GM12875 (cell line): ENCODE results near the gene NCCRP1.
A peak's percentile ranks its signal among the peaks of the same experiment; 100 is the strongest.
"Not testable (repeated sequence)": the region's sequence is repeated elsewhere in the genome, so short reads cannot be mapped to it uniquely, and the experiment has no call there.

Experiments used
- H3K4me3 ChIP-seq: one replicate; pipeline ENCODE4 v1.5.1; 2011; ENCODE audit warnings: low read depth, low read length, control low read depth
- CTCF ChIP-seq: IDR thresholded peaks from 2 replicates; pipeline ENCODE4 v1.5.1; 2011; ENCODE audit warnings: low read depth, mild to moderate bottlenecking, control low read depth, inconsistent platforms, low read length, moderate library complexity, borderline replicate concordance; ENCODE audit not compliant: insufficient read depth

The NCCRP1 gene

GRCh38 chr19:39206122-39206521, 9.4 kb downstream of the NCCRP1 start:
- H3K4me3 ChIP-seq: no peak overlapping the region
- no peak for TF ChIP-seq CTCF

GRCh38 chr19:39207293-39207836, 10.6 kb downstream of the NCCRP1 start:
- no peak for TF ChIP-seq CTCF
- H3K4me3 ChIP-seq: no peak overlapping the region

DNA sequence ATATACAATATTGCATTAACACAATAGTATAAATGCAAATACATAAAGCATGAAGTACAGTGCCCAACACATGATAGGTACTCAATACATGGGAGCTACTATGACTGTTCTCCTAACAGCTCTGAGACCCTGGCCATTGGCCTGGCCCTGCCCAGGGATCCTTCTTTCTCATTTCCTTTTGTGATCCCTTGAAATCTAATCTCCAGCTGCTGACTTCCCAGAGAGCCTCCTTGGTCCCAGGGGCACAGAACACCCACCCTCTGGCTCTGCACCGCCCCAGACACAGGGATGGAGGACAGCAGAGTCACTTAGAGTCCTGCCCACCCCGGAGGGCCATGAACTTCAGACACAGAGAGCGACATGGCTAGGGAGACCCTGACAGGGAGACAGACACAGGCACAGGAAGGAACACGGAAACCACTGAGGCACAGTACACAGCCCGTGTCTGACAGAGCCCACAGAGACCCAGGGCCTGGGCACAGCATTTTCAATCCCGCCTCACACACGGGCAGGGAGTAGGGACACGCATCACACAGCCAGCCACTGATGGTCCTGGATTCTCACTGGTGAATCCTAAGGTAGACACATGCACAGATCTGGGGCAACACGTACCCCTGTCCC, 11.5 kb downstream of the NCCRP1 start:
- no peak overlapping the region for H3K4me3 ChIP-seq
- TF ChIP-seq CTCF: no peak

GRCh38 chr19:39209196-39209595, 12.4 kb downstream of the NCCRP1 start:
- TF ChIP-seq CTCF: no peak
- H3K4me3 ChIP-seq: no peak overlapping the region

- no peak overlapping the region for H3K4me3 ChIP-seq
- no peak for TF ChIP-seq CTCF
Measured at GRCh38 chr19:39211731-39212374, 15.1 kb downstream of the NCCRP1 start.

- no peak overlapping the region for H3K4me3 ChIP-seq
- TF ChIP-seq CTCF: peak; percentile 51
Measured at GRCh38 chr19:39212375-39212742, 15.6 kb downstream of the NCCRP1 start.

- H3K4me3 ChIP-seq: not testable (repeated sequence)
Measured at GRCh38 chr19:39215323-39215722, 18.6 kb downstream of the NCCRP1 start.
